ENCODE results near the gene UGT2A1.
A peak's percentile ranks its signal among the peaks of the same experiment; 100 is the strongest.
"Not testable (repeated sequence)": the region's sequence is repeated elsewhere in the genome, so short reads cannot be mapped to it uniquely, and the experiment has no call there.

Gene UGT2A1

DNA sequence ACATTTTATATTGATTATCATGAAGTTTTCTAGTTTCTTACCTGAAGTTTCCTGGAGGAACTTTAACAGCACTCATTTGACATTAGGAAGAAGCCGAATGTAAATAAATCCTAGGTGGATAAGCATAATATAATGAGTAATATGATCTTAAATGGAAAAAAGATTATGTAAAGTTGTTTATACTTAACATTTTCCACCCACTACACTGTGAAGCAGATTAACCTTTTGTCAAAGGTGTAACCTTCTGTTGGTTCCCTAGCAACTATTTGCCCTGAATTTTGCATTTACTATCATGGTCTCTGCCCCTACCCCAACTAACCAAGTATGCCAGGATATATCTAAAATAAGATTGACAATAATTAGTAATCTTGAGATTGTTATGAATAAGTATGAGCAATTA, at the start of gene UGT2A1:
Gene UGT2A1 (minus strand): TSS at position 101 of the 400 bp plus-strand sequence. CDS start 5,603 bp downstream, outside the sequence.
- Histone ChIP-seq H3K4me1 (ENCODE audit: control insufficient read depth, insufficient read depth, low read length) (peaks cover 8% of the 10 kb centered on the region; the same call in 1 of the 2 replicates), H3K27ac (ENCODE audit: low read depth, low read length) (no peak within 1 kb of the TSS), H3K4me3 (ENCODE audit: low read depth, low read length) (no peak within 1 kb of the TSS), H3K36me3 (ENCODE audit: control insufficient read depth, insufficient read depth, low read length) (no peaks in the 10 kb centered on the region), H3K9me3 (ENCODE audit: control insufficient read depth, insufficient read depth, low read depth, low read length) (no peaks in the 10 kb centered on the region), H3K27me3 (ENCODE audit: control insufficient read depth, insufficient read depth, low read length) (no peaks in the 10 kb centered on the region), H3K9ac (ENCODE audit: low read length) (no peak within 1 kb of the TSS)

DNA sequence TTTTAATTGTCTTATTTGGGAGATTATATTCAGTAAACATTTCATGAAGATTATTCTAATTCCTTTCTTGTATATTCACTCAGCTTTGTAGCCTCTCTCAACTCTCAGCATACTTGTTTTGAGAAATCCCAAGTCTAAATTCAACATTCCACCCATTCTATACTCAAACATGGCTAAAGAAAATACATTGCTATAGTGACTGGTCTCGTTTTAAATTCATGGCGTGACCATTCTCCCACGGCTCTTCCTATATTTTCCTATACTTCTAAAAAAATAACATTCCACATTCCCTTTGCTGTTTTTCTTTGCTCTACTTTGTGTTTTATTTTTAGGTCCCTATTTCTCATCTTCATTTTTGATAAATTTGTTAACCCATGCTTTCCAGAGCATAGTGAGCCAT, 49.2 kb upstream of the UGT2A1 start:
- H3K27me3 ChIP-seq (ENCODE audit: control insufficient read depth, insufficient read depth, low read length) = no peaks in the 10 kb centered on the region
- H3K4me3 ChIP-seq (ENCODE audit: low read depth, low read length) = no peak overlapping the region
- H3K4me1 ChIP-seq (ENCODE audit: control insufficient read depth, insufficient read depth, low read length) = no peaks in the 10 kb centered on the region

DNA sequence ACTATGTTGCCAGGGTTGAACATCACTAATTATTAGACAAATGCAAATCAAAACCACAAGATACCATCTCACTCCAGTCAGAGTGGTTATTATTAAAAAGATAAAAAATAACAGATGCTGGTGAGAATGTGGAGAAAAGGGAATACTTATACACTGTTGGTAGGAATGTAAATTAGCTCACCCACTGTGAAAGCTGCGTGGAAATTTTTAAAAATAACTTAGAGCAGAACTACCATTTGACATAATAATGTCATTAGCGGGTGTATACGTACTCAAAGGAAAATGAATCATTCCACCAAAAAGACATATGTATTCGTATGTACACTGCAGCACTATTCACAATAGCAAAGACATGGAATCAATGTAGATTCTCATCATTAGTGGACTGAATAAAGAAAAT, 48.6 kb upstream of the UGT2A1 start:
- Histone ChIP-seq H3K9me3 (ENCODE audit: control insufficient read depth, insufficient read depth, low read depth, low read length) (no peaks in the 10 kb centered on the region), H3K4me1 (ENCODE audit: control insufficient read depth, insufficient read depth, low read length) (no peaks in the 10 kb centered on the region), H3K27me3 (ENCODE audit: control insufficient read depth, insufficient read depth, low read length) (no peaks in the 10 kb centered on the region), H3K36me3 (ENCODE audit: control insufficient read depth, insufficient read depth, low read length) (no peaks in the 10 kb centered on the region), H3K9ac (ENCODE audit: low read length) (no peak overlapping the region), H3K27ac (ENCODE audit: low read depth, low read length) (no peak overlapping the region), H3K4me3 (ENCODE audit: low read depth, low read length) (no peak overlapping the region)

More for the DNA sequence above, 49.2 kb upstream of the UGT2A1 start:
- Histone ChIP-seq H3K36me3 (ENCODE audit: control insufficient read depth, insufficient read depth, low read length) (no peaks in the 10 kb centered on the region), H3K27ac (ENCODE audit: low read depth, low read length) (no peak overlapping the region), H3K9ac (ENCODE audit: low read length) (no peak overlapping the region), H3K9me3 (ENCODE audit: control insufficient read depth, insufficient read depth, low read depth, low read length) (no peaks in the 10 kb centered on the region)

DNA sequence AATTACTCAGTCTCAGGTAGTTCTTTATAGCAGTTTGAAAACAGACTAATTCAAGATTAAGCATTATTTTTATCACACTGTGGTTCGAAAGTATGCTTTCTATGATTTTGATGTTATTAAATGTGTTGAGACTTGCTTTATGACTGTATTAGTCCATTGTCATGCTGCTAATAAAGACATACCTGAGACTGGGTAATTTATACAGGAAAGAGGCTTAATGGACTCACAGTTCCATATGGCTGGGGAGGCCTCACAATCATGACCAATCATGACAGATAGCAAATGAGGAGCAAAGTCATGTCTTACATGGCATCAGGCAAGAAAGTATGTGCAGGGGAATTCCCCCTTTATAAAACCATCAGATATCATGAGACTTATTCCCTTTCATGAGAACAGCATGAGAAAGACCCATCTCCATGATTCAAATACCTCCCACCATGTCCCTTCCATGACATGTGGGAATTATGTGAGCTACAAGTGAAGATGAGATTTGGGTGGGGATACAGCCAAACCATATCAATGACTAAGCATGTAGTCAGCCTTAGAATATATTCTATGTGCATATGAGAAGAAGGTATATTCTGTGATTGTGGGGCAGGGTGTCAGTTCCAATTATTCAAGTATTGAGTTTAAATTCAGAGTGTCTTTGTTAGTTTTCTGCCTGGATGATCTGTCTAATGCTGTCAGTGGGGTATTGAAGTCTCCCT, 44.6 kb upstream of the UGT2A1 start:
- no peaks in the 10 kb centered on the region for H3K4me1 ChIP-seq (ENCODE audit: control insufficient read depth, insufficient read depth, low read length)
- H3K9ac ChIP-seq (ENCODE audit: low read length) = no peak overlapping the region
- no peak overlapping the region for H3K4me3 ChIP-seq (ENCODE audit: low read depth, low read length)
- no peaks in the 10 kb centered on the region for H3K36me3 ChIP-seq (ENCODE audit: control insufficient read depth, insufficient read depth, low read length)
- H3K27ac ChIP-seq (ENCODE audit: low read depth, low read length) = no peak overlapping the region
- H3K9me3 ChIP-seq (ENCODE audit: control insufficient read depth, insufficient read depth, low read depth, low read length) = no peaks in the 10 kb centered on the region
- no peaks in the 10 kb centered on the region for H3K27me3 ChIP-seq (ENCODE audit: control insufficient read depth, insufficient read depth, low read length)

DNA sequence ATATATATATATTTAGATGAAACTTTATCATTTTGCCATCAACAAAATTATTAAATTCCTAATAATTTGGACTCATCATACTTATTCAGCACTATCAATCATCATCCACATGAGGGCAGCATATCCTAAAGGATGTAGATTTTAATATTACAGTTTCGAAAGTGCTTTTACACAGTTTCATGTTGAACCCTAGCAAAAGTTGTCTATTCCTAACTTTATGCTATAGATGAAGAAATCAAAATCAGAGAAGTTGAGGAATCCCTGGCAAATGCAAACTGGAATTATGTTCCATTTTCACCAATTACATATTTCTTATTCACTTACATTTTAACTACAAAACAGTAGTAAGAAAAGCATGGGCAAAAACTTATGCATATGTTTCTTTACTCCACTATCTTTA, 36.6 kb upstream of the UGT2A1 start:
- H3K27ac ChIP-seq (ENCODE audit: low read depth, low read length) = no peak overlapping the region
- no peaks in the 10 kb centered on the region for H3K9me3 ChIP-seq (ENCODE audit: control insufficient read depth, insufficient read depth, low read depth, low read length)
- no peaks in the 10 kb centered on the region for H3K36me3 ChIP-seq (ENCODE audit: control insufficient read depth, insufficient read depth, low read length)
- no peak overlapping the region for H3K9ac ChIP-seq (ENCODE audit: low read length)
- no peaks in the 10 kb centered on the region for H3K4me1 ChIP-seq (ENCODE audit: control insufficient read depth, insufficient read depth, low read length)
- H3K27me3 ChIP-seq (ENCODE audit: control insufficient read depth, insufficient read depth, low read length) = no peaks in the 10 kb centered on the region
- H3K4me3 ChIP-seq (ENCODE audit: low read depth, low read length) = no peak overlapping the region

DNA sequence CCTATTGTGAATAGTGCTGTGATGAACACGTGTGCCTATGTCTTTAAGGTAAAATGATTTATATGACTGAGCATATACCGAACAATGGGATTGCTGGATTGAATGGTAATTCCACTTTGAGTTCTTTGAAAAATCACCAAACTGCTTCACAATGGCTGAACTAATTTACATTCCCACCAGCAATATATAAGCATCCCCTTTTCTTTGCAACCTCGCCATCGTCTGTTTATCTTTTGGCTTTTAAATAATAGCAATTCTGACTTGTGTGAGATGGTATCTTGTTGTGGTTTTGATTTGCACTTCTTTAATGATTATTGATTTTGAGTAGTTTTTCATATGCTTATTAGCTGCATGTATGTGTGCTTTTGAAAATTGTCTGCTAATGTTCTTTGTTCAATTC, 31.8 kb upstream of the UGT2A1 start:
- no peak overlapping the region for H3K27ac ChIP-seq (ENCODE audit: low read depth, low read length)

DNA sequence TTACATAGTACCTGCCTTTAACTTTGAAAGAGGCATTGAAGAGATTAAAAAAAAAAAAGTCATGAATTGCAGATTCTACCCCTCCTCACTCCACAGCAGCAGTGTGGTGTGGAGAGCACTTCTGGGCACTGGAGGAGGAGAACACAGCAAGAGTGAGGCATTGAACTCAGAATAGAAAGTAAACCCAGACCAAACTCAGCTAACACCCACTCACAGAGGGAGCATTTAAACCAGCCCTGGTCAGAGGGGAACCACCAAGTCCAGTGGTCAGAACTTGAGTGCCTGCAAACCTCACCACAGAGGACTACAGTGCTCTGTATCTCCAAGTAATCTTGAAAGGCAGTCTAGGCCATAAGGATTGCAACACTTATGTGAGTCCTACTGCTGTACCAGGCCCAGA, 15.6 kb upstream of the UGT2A1 start:
- Histone ChIP-seq H3K9me3 (ENCODE audit: control insufficient read depth, insufficient read depth, low read depth, low read length) (no peaks in the 10 kb centered on the region), H3K4me3 (ENCODE audit: low read depth, low read length) (no peak overlapping the region), H3K4me1 (ENCODE audit: control insufficient read depth, insufficient read depth, low read length) (no peaks in the 10 kb centered on the region), H3K27ac (ENCODE audit: low read depth, low read length) (no peak overlapping the region), H3K36me3 (ENCODE audit: control insufficient read depth, insufficient read depth, low read length) (no peaks in the 10 kb centered on the region), H3K27me3 (ENCODE audit: control insufficient read depth, insufficient read depth, low read length) (no peaks in the 10 kb centered on the region), H3K9ac (ENCODE audit: low read length) (no peak overlapping the region)

More for the DNA sequence above, 31.8 kb upstream of the UGT2A1 start:
- H3K4me1 ChIP-seq (ENCODE audit: control insufficient read depth, insufficient read depth, low read length) = no peaks in the 10 kb centered on the region
- H3K4me3 ChIP-seq (ENCODE audit: low read depth, low read length) = no peak overlapping the region
- H3K36me3 ChIP-seq (ENCODE audit: control insufficient read depth, insufficient read depth, low read length) = no peaks in the 10 kb centered on the region
- no peak overlapping the region for H3K9ac ChIP-seq (ENCODE audit: low read length)
- H3K9me3 ChIP-seq (ENCODE audit: control insufficient read depth, insufficient read depth, low read depth, low read length) = no peaks in the 10 kb centered on the region
- H3K27me3 ChIP-seq (ENCODE audit: control insufficient read depth, insufficient read depth, low read length) = no peaks in the 10 kb centered on the region

DNA sequence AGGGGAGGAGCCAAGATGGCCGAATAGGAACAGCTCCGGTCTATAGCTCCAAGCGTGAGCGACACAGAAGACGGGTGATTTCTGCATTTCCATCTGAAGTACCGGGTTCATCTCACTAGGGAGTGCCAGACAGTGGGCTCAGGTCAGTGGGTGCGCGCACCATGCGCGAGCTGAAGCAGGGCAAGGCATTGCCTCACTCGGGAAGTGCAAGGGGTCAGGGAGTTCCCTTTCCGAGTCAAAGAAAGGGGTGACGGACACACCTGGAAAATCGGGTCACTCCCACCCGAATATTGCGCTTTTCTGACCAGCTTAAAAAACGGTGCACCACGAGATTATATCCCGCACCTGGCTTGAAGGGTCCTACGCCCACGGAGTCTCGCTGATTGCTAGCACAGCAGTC, 11.0 kb upstream of the UGT2A1 start:
- not testable (repeated sequence) for H3K4me1 ChIP-seq (ENCODE audit: control insufficient read depth, insufficient read depth, low read length); H3K9me3 ChIP-seq (ENCODE audit: control insufficient read depth, insufficient read depth, low read depth, low read length); H3K27me3 ChIP-seq (ENCODE audit: control insufficient read depth, insufficient read depth, low read length); H3K36me3 ChIP-seq (ENCODE audit: control insufficient read depth, insufficient read depth, low read length); H3K27ac ChIP-seq (ENCODE audit: low read depth, low read length)
- Histone ChIP-seq H3K4me3 (ENCODE audit: low read depth, low read length) (peak overlapping the region; percentile 53), H3K9ac (ENCODE audit: low read length) (peak overlapping the region; percentile 59)

DNA sequence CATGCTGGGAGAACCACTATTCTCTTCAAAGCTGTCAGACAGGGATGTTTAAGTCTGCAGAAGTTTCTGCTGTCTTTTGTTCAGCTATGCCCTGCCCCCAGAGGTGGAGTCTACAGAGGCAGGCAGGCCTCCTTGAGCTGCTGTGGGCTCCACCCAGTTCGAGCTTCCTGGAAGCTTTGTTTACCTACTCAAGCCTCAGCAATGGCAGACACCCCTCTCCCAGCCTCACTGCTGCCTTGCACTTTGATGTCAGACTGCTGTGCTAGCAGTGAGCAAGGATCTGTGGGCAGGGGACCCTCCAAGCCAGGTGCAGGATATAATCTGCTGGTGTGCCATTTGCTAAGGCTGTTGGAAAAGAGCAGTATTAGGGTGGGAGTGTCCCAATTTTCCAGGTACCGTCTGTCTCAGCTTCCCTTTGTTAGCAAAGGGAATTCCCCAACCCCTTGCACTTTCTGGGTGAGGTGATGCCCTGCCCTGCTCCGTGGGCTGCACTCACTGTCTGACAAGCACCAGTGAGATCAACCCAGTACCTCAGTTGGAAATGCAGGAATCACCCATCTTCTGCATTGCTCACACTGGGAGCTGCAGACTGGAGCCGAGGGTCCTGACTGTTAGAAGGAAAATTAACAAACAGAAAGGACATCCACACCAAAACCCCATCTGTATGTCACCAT, 8.2 kb upstream of the UGT2A1 start:
- H3K4me1 ChIP-seq (ENCODE audit: control insufficient read depth, insufficient read depth, low read length); H3K27ac ChIP-seq (ENCODE audit: low read depth, low read length); H3K36me3 ChIP-seq (ENCODE audit: control insufficient read depth, insufficient read depth, low read length); H3K27me3 ChIP-seq (ENCODE audit: control insufficient read depth, insufficient read depth, low read length); H3K9ac ChIP-seq (ENCODE audit: low read length); H3K9me3 ChIP-seq (ENCODE audit: control insufficient read depth, insufficient read depth, low read depth, low read length); H3K4me3 ChIP-seq (ENCODE audit: low read depth, low read length): not testable (repeated sequence)

DNA sequence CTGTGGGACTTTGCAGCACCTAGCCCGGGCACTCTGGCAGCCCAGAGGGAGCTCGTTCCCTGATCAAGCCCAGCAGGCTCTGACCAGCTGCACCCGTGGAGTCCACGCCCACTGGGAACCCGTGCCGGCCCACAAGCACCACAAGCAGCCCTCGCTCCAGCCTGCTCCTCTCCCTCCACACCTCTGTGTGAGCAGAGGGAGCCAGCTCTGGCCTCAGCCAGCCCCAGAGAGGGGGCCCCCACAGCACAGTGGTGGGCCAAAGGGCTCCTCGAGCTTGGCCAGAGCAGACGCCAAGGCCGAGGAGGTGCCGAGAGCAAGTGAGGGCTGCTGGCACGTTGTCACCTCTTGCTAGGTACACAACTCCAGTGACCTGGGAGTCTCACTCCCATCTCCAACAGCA, 5.1 kb upstream of the UGT2A1 start:
- Histone ChIP-seq H3K9ac (ENCODE audit: low read length) (no peak overlapping the region), H3K27ac (ENCODE audit: low read depth, low read length) (no peak overlapping the region), H3K4me3 (ENCODE audit: low read depth, low read length) (no peak overlapping the region), H3K9me3 (ENCODE audit: control insufficient read depth, insufficient read depth, low read depth, low read length) (peaks cover 6% of the 10 kb centered on the region; the same call in 1 of the 2 replicates), H3K27me3 (ENCODE audit: control insufficient read depth, insufficient read depth, low read length) (no peaks in the 10 kb centered on the region), H3K36me3 (ENCODE audit: control insufficient read depth, insufficient read depth, low read length) (no peaks in the 10 kb centered on the region), H3K4me1 (ENCODE audit: control insufficient read depth, insufficient read depth, low read length) (peaks cover 8% of the 10 kb centered on the region; the same call in 1 of the 2 replicates)

DNA sequence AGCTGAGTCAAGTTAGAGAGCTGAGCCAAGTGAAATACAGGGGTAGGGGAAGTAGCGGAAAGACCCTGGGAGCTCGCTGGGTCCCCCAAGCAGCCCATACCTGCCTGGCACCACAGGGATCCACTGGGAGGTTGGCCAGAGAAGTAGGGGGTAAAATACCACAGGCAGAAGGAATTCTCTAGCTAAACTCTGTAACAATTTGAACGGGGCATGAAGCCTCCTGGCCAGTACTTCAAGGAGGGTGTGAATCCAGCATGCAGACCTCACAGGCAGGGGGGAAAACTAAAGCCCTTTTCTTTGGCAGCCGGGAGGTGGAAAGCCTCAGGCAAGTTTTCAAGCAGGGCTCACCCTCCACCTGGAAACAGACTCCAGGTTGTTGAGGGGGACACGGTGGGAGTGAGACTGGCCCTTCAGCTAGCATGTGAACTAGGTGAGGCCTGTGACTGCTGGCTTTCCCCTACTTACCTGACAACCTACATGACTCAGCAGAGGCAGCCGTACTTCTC, 3.7 kb upstream of the UGT2A1 start:
- no peak overlapping the region for H3K4me3 ChIP-seq (ENCODE audit: low read depth, low read length)
- peaks cover 6% of the 10 kb centered on the region; the same call in 1 of the 2 replicates for H3K9me3 ChIP-seq (ENCODE audit: control insufficient read depth, insufficient read depth, low read depth, low read length)
- H3K4me1 ChIP-seq (ENCODE audit: control insufficient read depth, insufficient read depth, low read length) = peaks cover 8% of the 10 kb centered on the region; the same call in 1 of the 2 replicates
- H3K36me3 ChIP-seq (ENCODE audit: control insufficient read depth, insufficient read depth, low read length) = no peaks in the 10 kb centered on the region
- H3K9ac ChIP-seq (ENCODE audit: low read length) = no peak overlapping the region
- no peak overlapping the region for H3K27ac ChIP-seq (ENCODE audit: low read depth, low read length)
- H3K27me3 ChIP-seq (ENCODE audit: control insufficient read depth, insufficient read depth, low read length) = no peaks in the 10 kb centered on the region
